PC-9 (cell line): ENCODE results near the gene RPL28. TPM values are rescaled to one million over a fixed set of nuclear protein-coding genes. Genes with fewer than 3 reads are reported as not detected.

ENCODE experiments used
- BruUV-seq: library from RNA; stranded (reverse); fragments of 400-500 nt; replicated peaks from 2 replicates; lab custom pipeline; 2021; lab: Mats Ljungman, UMichigan
- CTCF ChIA-PET: fragments of 300-600 bp; sonication (Branson Sonifier 250); formaldehyde crosslinking; loops from one replicate; lab custom pipeline; 2022; ENCODE audit warnings: antibody characterized with exemption; lab: Charles Lee
- POLR2A ChIA-PET: fragments of 300-600 bp; sonication (Branson Sonifier 250); formaldehyde crosslinking; loops from one replicate; lab custom pipeline; 2022; ENCODE audit warnings: antibody characterized with exemption; ENCODE audit not compliant: unreplicated experiment; lab: Charles Lee
- DNase-seq, 2 experiments: peaks; one replicate each; pipeline versions ENCODE4 v3.0.0 to v3.0.0-alpha.2; 2015 to 2022; ENCODE audit warnings: mixed read lengths in 1 of 2
- H2AFZ ChIP-seq: fragments of 200-600 bp; sonication (generic); 2 replicates; pipeline ENCODE4 v1.8.1; 2017; ENCODE audit warnings: antibody characterized with exemption
- H3F3A ChIP-seq: fragments of 200-600 bp; sonication (generic); 2 replicates; pipeline ENCODE4 v1.8.1; 2017; ENCODE audit warnings: antibody characterized with exemption, mild to moderate bottlenecking, low read depth; ENCODE audit not compliant: insufficient read depth
- H3K27ac ChIP-seq: fragments of 200-600 bp; sonication (generic); 2 replicates; pipeline ENCODE4 v1.6.1; 2016; ENCODE audit warnings: mixed run types
- H3K27me3 ChIP-seq: fragments of 200-600 bp; sonication (generic); 2 replicates; pipeline ENCODE4 v1.6.1; 2016; ENCODE audit warnings: low read depth, mixed run types; ENCODE audit not compliant: insufficient read depth
- H3K36me3 ChIP-seq: fragments of 200-600 bp; sonication (generic); 2 replicates; pipeline ENCODE4 v1.6.1; 2016; ENCODE audit warnings: low read depth, mixed run types
- H3K4me1 ChIP-seq: fragments of 200-600 bp; sonication (generic); replicated peaks from 2 replicates; pipeline ENCODE4 v1.6.1; 2016; ENCODE audit warnings: mixed run types; ENCODE audit not compliant: insufficient read depth
- H3K4me2 ChIP-seq: fragments of 200-600 bp; sonication (generic); 2 replicates; pipeline ENCODE4 v1.6.1; 2017; ENCODE audit warnings: mixed run types
- H3K4me3 ChIP-seq: fragments of 200-600 bp; sonication (generic); 2 replicates; pipeline ENCODE4 v1.6.1; 2016; ENCODE audit warnings: mixed run types
- H3K79me2 ChIP-seq: fragments of 200-600 bp; sonication (generic); 2 replicates; pipeline ENCODE4 v1.6.1; 2017; ENCODE audit warnings: low read depth, mixed run types
- H3K9me2 ChIP-seq: fragments of 200-600 bp; sonication (generic); 2 replicates; pipeline ENCODE4 v1.8.1; 2017; ENCODE audit warnings: mild to moderate bottlenecking; ENCODE audit not compliant: insufficient read depth
- H3K9me3 ChIP-seq: fragments of 200-600 bp; sonication (generic); 2 replicates; pipeline ENCODE4 v1.8.1; 2016; ENCODE audit warnings: low read depth; ENCODE audit not compliant: insufficient read depth
- H4K20me1 ChIP-seq: fragments of 200-600 bp; sonication (generic); 2 replicates; pipeline ENCODE4 v1.8.1; 2017; ENCODE audit not compliant: insufficient read depth
- EZH2 ChIP-seq: fragments of 200-600 bp; sonication (generic); IDR thresholded peaks from 2 replicates; pipeline ENCODE4 v1.8.0; 2017; ENCODE audit warnings: antibody characterized with exemption, low read depth
- intact Hi-C: fragments of 100-400 bp; cut with micrococcal nuclease; formaldehyde crosslinking; loops from one replicate; pipeline ENCODE4 v1.10.0; 2022; ENCODE audit not compliant: unreplicated experiment
- total RNA-seq: library from RNA; stranded (reverse); gene quantifications from 2 replicates; pipeline ENCODE4 v1.2.3, GENCODE V29; 2021
- TF ChIP-seq, protein P1 (sequence below): fragments of 200-600 bp; sonication (generic); conservative IDR thresholded peaks from 2 replicates; pipeline ENCODE4 v1.6.1; 2017; ENCODE audit warnings: mixed run types, antibody characterized with exemption, mild to moderate bottlenecking, moderate library complexity

The RPL28 gene
- total RNA-seq, 1 experiment from 2014 or later: 2,433 TPM

DNA sequence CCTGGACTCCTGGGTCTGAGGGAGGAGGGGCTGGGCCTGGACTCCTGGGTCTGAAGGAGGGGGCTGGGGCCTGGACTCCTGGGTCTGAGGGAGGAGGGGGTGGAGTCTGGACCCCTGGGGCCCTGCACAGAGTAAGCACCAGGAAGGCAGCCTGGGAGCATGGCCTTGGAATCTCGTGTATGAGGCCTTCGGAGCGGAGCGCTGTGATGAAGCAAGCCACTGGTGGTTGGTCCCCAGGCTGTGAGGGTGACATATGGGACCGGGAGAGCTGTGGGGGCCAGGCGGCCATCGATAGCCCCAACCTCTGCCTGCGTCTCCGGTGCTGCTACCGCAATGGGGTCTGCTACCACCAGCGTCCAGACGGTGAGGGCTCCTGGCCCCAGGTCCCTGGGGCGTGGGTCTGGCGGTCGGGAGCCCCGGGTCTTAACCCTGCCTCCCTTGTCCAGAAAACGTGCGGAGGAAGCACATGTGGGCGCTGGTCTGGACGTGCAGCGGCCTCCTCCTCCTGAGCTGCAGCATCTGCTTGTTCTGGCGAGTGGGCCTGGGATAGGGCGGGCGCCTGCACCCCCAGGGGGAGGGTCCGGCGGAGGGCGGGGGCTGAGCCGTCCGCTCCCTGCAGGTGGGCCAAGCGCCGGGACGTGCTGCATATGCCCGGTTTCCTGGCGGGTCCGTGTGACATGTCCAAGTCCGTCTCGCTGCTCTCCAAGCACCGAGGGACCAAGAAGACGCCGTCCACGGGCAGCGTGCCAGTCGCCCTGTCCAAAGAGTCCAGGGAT lies 8.2 kb upstream of the RPL28 start:
- POLR2A ChIA-PET: interaction anchor here (0.5 kb wide), 1 partner anchor 29 kb away, joined by 9 read pairs; no protein-coding TSS in a partner anchor

DNA sequence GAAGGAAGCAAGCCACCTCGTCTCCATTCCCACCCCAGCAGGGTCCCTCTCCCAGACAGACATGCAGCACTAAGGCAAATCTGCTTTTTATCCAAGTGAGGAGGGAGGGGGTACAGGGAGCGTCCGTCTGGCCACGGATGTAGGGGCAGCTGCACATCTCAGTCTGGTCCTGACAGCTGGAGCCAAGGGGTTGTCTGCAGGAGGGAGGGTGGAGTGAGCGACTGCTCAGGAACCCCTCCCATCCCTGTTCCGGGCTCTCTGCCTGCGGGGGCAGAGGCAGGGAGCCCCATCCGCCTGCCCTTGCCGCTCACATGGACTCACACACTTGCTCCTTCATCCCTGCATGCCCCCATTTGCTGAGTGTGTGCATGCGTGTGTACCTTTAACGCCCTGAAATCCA lies 6.6 kb upstream of the RPL28 start:
- H3K4me1 ChIP-seq: peaks cover 31% of the 10 kb centered on the region
- H3K36me3 ChIP-seq: 0 out of 2 replicates have a peak, but pooled peaks cover 6% of the 10 kb centered on the region
- no peaks in the 10 kb centered on the region for H3K9me2 ChIP-seq
- ChIA-PET POLR2A (interaction anchor here (0.6 kb wide), 1 partner anchor 253 kb away, joined by 7 read pairs; no protein-coding TSS in a partner anchor), CTCF (no interaction called here)
- no peak overlapping the region for H3K4me2 ChIP-seq
- no peaks in the 10 kb centered on the region for H3K9me3 ChIP-seq
- H3K79me2 ChIP-seq: peaks cover 22% of the 10 kb centered on the region
- H4K20me1 ChIP-seq: peaks cover 15% of the 10 kb centered on the region
- no peak overlapping the region for H3K4me3 ChIP-seq
- TF ChIP-seq, protein P1, sequence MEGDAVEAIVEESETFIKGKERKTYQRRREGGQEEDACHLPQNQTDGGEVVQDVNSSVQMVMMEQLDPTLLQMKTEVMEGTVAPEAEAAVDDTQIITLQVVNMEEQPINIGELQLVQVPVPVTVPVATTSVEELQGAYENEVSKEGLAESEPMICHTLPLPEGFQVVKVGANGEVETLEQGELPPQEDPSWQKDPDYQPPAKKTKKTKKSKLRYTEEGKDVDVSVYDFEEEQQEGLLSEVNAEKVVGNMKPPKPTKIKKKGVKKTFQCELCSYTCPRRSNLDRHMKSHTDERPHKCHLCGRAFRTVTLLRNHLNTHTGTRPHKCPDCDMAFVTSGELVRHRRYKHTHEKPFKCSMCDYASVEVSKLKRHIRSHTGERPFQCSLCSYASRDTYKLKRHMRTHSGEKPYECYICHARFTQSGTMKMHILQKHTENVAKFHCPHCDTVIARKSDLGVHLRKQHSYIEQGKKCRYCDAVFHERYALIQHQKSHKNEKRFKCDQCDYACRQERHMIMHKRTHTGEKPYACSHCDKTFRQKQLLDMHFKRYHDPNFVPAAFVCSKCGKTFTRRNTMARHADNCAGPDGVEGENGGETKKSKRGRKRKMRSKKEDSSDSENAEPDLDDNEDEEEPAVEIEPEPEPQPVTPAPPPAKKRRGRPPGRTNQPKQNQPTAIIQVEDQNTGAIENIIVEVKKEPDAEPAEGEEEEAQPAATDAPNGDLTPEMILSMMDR: no peak
- no peak for TF ChIP-seq EZH2
- H2AFZ ChIP-seq: no peak overlapping the region
- intact Hi-C loops: no loop called here
- H3F3A ChIP-seq: peaks cover 40% of the 10 kb centered on the region; the same call in 1 of the 2 replicates
- no peaks in the 10 kb centered on the region for H3K27me3 ChIP-seq
- H3K27ac ChIP-seq: no peak overlapping the region
- BruUV-seq: no TSS peak
- no peak for DNase-seq

More for the DNA sequence above, 8.2 kb upstream of the RPL28 start:
- CTCF ChIA-PET: no interaction called here
- peaks cover 15% of the 10 kb centered on the region for H4K20me1 ChIP-seq
- 0 out of 2 replicates have a peak, but pooled peaks cover 6% of the 10 kb centered on the region for H3K36me3 ChIP-seq
- no peaks in the 10 kb centered on the region for H3K27me3 ChIP-seq
- BruUV-seq: no TSS peak
- DNase-seq: no peak
- H3F3A ChIP-seq: peaks cover 48% of the 10 kb centered on the region; the same call in 1 of the 2 replicates
- no peaks in the 10 kb centered on the region for H3K9me3 ChIP-seq
- no peak overlapping the region for H3K4me3 ChIP-seq
- no peak overlapping the region for H2AFZ ChIP-seq
- H3K4me1 ChIP-seq: peaks cover 40% of the 10 kb centered on the region
- intact Hi-C loops: no loop called here
- no peak overlapping the region for H3K4me2 ChIP-seq
- TF ChIP-seq, protein P1: no peak
- no peak for TF ChIP-seq EZH2
- no peak overlapping the region for H3K27ac ChIP-seq
- no peaks in the 10 kb centered on the region for H3K9me2 ChIP-seq
- H3K79me2 ChIP-seq: peaks cover 13% of the 10 kb centered on the region

DNA sequence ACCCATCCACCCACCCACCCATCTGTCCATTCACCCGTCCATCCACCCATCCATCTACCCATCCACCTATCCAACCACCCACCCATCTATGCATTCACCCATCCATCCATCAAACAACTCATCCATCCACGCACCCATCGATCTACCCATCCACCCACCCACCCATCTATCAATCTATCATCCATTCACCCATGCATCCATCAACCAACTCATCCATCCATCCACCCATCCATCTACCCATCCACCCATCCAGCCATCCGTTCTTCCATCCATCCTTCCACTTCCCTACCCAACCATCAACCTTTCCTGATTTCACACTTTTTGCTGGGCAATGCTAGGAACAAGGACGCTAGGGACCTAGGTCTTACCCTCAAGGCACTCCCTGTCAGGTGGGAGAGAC lies 3.7 kb upstream of the RPL28 start:
- CTCF ChIA-PET: no interaction called here
- Histone ChIP-seq H2AFZ (no peak overlapping the region), H3K36me3 (peaks cover 12% of the 10 kb centered on the region), H3K79me2 (peaks cover 42% of the 10 kb centered on the region), H4K20me1 (peaks cover 15% of the 10 kb centered on the region), H3K9me3 (no peaks in the 10 kb centered on the region), H3K27ac (no peak overlapping the region), H3F3A (peaks cover 37% of the 10 kb centered on the region; the same call in 1 of the 2 replicates), H3K4me2 (peak overlapping the region; percentile 90), H3K27me3 (no peaks in the 10 kb centered on the region), H3K4me1 (peaks cover 19% of the 10 kb centered on the region), H3K9me2 (no peaks in the 10 kb centered on the region), H3K4me3 (peak overlapping the region; percentile 59; the same call in 1 of the 2 replicates)
- BruUV-seq: no TSS peak
- intact Hi-C loops: loop anchor here (10.0 kb wide), 1 partner anchor 217 kb away; the partner anchor contains the start of gene DNAAF3
- no peak for DNase-seq
- POLR2A ChIA-PET: interaction anchor here (0.6 kb wide), 1 partner anchor 13 kb away, joined by 26 read pairs; no protein-coding TSS in a partner anchor
- TF ChIP-seq, protein P1: no peak
- no peak for TF ChIP-seq EZH2
